ENCODE measurements around the gene MYO6.
A peak's percentile ranks its signal among the peaks of the same experiment; 100 is the strongest.

The MYO6 gene

DNA sequence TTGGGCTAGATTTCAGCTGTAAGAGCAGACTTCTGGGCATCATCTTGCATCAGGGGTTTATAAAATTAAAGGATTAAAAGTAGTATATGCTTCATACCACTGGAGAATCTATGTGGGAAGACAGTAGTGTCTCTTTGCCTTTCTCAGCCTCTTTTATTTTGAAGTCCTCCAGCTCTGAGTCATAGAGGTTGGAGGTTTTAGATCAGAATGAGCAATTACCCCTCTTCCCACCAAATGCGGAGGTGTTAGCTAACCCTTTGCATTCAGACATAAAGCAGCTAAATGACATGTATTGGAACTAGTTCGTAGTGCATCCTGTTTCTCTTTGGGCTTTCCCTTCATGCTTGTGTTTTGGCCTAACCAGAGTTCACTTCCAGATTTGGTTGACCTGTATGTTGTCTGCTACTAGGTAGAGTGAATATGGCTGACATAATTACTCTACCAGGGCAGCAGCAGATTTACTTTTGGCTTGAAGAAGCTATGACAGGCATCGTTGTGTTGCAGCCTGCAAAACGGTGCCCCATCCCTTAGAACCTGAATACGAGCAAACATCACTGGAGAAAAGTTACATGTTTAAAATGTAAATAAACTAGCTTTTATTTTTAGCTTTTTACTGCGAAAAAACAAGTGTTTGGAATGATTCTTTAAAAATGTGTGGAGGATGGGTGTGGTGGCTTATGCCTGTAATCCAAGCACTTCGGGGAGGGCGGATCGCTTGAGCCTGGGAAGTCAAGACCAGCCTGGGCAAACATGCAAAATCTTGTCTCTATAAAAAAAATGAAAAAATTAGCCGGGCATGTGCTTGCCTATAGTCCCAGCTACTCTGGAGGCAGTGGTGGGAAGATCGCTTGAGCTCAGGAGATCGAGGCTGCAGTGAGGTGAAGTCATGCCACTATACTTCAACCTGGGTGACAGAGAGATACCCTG is 82.2 kb downstream of the MYO6 start:
- DNase-seq = peak; percentile 70

DNA sequence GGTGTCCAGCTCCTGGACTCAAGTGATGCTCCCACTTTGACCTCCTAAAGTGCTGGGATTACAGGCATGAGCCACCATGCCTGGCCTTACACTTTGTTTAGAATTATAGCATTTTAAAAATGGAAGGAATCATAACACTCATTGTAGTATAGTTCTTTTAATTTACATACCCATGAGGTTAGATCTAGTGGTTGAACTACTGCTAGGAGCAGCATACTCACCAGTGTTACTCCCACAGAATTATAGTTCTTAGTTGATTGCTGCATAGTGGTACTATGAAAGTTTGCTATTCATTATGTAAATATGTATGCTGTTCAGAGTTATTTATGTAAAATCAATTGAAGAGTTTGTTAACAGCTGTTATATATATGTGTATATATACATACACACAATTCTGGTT is 85.4 kb downstream of the MYO6 start:
- no peak for DNase-seq

DNA sequence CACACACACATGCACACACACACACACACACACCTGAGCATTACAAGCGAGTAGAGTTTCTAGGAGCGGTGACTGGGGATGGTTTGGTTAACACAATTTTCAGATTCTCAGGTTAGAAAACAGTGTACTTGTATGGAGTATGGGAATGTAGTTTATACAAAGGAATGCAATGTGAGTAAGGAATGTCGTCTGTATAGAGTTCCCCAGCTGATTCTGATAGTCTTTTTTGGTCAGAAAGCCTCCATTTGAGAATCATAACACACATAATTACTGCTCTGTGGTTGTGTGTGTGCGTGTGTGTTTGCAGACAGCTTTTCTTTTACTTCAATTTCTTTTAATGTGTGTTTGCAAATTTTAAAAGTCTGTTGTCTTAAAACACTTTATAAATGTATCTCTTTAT is 93.2 kb downstream of the MYO6 start:
- DNase-seq = peak; percentile 46

DNA sequence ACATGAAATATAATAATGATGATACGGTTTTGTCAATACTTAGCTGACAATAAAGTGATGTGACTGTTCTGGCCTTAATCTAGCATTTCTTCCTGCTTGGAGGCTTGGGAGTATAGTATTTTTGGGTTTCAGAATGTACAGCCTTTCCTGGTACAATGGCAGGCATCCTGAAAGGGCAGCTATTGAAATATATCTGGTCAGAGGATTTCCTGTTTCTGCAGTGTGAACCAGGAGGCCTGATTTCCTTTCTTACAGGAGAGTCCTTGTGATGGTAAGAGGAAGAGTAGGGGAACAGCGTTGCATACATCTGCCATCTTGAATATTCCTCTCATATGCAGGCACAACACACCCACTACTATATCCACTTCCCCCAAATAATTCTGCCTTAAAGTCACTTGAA is 93.7 kb downstream of the MYO6 start:
- DNase-seq = no peak

DNA sequence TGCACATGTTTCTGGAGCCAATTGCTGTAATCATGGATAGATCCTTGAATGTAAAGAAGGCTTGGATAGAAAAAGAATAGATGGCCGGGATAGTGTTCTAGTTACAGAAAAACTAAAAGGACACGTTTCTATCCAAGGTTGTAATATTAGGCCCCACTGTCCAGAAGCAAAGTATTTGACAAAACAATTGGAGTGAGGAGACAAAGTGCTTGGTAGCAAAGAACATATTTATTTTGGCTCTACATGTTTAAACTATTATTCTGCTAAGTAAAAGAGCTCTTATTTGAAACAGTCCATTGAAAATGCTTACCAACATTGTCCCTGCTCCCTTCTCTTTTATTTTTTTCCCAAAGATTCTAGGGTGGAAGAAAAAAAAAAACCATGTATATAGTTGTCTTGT is 94.4 kb downstream of the MYO6 start:
- DNase-seq = no peak

DNA sequence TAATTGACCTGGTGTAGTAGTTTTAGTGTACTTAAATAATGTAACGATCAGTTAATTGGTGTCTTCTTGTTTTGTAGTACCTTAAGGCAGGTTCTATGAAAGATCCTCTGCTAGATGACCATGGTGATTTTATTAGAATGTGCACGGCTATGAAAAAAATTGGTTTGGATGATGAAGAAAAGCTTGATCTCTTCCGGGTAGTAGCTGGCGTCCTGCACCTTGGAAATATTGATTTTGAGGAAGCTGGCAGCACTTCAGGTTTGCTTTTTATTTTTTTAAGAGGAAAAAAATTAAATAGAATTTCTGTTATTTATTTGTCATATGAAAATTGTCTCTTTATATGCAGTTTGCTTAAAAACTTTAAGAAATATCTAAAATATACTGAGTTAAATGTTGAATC is 99.2 kb downstream of the MYO6 start:
- no peak for DNase-seq

DNA sequence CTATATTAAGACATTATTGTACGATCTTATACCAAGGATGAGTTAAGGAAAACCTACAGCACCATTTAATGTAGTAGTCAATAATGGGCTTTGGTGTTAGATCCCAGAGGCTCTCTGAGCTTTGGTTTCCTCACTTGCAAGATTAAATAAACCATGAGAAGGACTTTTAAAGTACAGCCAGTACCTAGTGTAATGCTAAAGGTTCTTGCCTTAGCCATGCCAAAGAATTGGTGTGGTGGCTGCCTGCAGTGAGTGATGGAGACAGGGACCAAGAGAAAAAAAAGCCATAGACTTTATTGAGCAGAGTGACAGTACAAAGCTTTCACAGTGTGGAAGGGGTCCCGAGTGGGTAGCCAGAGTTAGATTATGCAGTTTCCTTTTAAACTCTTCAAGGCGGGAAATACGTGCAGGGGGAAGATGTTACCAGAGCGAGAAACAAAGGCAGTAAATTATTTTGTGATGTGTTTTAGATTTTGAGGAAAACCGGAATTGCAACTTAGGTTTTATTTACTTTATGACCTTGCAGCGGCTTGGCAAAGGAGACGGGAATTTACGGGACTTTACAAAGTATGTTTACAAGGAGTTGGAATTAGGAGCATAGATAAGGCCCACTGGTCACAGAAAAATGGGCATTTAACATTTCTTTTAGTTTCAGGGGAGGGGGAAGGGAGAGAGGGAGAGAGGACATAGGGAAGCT is 100.4 kb downstream of the MYO6 start:
- DNase-seq = no peak

DNA sequence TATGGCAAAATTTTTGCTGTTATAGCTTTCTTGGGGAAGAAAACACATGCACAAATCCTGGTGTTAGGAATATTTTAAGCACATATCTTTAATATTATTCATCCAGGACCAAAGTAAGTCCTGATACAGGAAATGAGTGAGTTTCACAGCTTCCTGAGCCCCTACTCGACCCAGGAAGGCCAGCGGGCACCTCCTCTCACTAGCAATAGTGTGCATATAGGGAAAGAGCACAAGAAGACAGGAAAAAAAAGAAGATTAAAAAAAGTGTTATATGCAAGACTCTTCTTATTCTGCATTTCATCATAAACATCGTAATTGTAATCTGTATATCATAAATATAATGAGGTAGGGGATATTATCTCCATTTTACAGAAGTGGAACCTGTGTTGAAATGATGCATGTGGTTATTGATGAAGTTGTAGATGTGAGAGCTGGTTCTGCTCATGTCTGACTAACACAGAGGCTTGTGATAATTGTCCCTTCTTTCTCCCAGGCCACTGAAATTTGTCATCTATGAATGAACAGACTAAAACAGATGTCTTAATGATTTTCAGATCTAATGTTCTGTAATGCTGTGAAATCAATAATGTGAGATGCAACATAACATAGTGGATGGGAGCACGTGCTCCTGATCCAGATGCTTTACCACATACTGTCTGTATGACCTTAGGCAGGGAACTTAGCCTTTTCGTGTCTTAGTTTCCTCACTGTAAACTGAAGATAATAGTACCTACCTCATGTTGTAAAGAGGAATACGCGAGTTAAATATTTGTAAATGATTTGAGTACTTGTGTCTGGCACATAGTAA is 101.2 kb downstream of the MYO6 start:
- peak; percentile 15 for DNase-seq

DNA sequence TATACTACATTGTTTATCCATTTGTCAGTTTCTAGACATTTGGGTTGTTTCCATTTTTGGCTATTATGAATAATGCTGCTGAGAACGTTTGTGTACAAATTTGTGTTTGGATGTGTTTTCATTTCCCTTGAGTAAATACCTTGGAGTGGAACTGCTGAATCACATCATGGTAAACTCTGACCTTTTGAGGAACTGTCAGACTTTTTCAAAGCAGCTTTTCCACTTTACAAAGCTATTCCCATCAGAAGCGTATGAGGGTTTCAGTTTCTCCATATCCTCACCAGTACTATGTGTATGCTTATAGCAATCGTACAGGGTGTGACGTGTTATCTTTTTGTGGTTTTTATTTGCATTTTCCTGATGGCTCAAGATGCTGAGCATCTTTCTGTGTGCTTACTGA is 103.7 kb downstream of the MYO6 start:
- DNase-seq = no peak

DNA sequence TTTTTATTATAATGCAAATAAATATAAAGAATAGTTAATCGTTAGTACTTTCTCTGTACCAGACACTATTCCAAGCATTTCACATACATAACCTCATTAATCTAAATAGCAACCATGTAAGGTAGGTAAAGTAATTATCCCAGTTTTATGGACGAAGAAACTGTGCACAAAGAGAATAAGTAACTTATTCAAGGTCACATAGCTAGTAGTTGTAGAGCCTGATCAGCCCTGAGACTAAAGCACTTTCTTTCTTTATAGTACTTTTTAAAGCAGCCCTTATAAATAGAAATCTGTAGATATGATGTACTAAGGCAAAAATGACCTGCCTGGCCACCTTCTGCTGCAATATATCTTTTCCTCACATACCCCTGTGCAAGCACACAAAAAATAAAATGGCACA is 104.8 kb downstream of the MYO6 start:
- DNase-seq = no peak

DNA sequence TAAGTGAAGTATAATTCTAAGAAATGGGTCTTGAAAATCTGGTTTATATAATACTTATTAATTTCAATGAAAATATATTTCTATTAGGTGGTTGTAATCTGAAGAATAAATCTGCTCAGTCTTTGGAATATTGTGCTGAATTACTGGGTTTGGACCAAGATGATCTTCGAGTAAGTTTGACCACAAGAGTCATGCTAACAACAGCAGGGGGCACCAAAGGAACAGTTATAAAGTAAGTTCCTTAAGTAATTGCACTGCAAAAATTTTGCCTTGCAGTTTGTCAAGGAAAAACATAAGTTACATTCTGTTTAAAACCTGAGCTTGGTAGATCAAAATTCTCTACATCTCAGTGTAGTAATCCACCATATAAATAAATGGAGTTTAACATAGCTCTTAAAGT is 106.0 kb downstream of the MYO6 start:
- DNase-seq = peak; percentile 59

DNA sequence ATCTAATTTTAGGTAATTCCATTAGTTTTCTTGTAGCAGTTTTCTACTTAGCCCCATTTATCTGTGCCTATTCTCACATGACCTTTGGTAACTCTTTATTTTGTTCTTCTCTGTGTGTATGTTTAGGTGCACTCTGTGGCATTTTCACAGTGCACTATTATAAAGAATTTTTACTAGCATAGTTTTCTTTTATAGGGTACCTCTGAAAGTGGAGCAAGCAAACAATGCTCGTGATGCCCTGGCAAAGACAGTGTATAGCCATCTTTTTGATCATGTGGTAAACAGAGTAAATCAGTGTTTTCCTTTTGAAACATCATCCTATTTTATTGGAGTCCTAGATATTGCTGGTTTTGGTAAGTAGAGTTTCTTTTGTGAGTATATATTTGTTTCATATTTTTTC is 107.9 kb downstream of the MYO6 start:
- DNase-seq = no peak

DNA sequence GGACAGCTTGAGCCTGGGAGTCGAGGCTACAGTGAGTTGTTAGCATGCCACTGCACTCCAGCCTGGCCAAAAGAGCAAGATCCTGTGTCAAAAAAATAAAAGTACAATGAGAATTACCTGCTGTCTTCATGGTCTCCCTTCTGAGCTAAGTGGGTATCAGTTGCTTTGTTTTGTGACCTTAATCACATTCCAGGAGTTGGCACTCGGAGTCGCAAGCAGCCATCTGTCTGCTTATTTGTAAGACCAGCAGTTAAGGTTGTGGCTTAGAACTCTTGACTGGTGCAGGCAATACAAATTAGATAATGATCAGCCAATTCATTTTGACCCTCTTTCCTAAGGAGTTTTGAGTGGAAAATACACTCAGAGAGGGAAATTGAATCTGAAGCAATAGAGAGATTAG is 114.0 kb downstream of the MYO6 start:
- DNase-seq = no peak

DNA sequence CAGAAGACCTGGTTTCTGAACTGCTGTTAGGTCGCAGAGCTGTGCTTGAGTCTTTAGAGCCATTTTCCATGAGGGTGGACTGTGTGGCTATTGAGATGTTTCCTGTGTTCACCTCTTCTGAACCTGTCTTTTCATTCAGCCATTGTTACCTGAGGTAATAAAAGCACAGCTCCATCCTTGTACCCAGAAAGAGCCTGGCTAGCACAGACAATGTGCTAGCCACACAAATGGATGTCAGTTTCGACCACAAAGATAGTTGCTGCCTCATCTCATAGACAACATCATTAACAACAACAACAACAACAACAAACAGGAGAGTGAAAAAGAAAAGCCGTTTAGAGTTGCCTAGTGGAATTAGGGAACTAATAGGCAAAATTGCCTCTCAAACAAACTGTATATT is 114.7 kb downstream of the MYO6 start:
- DNase-seq = no peak

DNA sequence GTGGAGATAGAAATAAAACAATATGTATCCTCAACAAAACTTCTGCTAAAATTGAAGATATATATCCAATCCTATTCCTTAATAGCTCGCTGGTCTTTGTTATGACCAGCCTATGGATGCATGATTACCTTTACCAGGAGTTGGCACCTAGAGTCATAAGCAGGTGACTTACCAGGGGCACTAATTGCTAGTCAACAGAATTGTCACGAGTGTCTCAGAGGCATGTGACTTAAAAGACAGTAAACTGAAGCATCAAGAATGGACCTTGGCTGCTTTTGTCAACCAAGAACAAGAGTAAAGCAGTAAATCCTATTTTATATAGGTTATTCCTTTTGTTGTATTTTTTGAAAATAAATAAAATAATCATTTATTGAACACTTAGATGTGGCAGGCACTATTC is 115.4 kb downstream of the MYO6 start:
- DNase-seq = no peak

DNA sequence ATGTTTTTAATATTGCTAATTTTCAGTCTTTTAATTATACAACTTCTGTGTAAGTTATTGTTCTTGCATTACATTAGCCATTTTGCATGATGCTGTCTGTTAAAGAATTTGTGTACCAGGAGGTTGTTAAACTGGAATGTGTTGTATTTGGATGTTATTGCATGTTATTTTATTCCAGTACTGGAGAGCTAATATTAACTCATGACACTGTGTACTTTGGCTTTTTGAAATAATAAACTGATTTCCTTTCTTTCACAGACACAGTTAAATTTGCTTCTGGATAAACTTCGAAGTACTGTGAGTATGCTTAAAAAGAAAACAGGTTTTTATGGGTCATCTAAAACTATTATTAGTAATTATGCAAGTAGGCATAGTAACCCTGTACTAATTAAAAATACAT is 121.3 kb downstream of the MYO6 start:
- DNase-seq = no peak

DNA sequence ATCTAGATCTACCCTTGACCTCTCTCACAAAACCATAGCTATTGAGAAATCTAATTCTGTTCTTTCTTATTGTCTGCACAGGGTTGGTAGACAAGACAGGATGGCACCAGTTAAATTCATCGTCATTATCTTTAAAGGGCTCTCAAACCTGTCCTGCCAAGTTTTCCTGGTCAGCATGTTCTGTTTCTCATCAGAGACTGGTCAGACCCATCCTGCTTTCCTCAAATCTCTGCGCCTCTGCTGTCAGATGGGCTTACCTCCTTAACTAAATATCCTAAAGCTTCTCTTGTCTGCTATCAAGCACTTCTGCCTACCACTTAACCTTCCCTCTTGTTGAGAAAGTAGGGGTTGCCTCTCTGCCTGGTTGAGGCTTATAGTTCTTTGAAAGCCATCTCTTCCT is 125.2 kb downstream of the MYO6 start:
- DNase-seq = no peak

DNA sequence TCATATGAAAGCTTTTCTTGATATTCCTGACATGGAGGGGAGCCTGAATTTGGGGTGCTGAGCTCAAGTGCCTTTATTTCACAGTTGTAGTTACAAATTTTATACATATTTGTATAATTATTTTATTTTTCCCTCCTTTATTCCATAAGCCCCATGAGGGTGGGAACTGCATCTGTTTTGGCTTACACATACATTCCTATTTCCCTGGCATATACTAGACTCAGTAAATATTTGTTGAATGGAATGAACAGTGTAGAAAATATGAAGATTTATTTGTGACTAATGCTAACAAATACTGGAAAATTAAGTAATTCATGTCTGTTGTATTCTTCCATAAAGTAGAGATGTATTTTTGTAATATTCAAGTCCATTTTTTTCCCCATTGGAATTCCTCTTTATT is 127.1 kb downstream of the MYO6 start:
- no peak for DNase-seq

DNA sequence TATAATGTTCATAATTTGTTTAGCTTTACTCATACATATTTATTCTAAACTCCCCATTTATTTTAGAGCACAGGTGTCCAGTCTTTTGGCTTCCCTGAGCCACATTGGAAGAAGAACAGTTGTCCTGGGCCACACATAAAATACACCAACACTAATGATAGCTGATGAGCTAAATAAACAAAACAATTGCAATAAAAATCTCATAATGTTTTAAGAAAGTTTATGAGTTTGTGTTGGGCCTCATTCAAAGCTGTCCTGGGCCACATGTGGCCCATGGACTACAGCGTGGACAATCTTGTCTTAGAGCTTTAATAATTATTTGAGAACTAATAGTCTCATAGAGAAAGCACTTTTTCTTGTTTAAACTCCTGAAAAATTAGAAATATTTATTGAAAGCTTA is 131.3 kb downstream of the MYO6 start:
- no peak for DNase-seq

DNA sequence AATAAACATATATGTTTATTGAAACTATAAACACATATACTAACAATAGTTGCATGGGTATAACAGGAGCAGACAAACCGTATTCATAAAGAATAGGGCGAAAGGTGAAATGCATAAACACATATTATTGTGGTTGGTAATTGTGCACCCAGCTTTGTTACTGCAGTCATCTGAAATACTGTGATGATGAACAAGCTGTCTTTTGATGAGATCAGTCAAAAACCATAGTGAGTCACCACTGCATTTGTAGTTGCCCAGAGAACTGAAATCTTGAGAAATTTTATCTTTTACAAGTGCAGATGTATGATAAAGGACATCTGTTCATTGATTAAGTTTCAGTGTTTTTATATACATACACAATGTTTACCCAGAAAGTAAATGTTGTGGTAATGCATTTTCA is 133.7 kb downstream of the MYO6 start:
- DNase-seq = peak; percentile 57

DNA sequence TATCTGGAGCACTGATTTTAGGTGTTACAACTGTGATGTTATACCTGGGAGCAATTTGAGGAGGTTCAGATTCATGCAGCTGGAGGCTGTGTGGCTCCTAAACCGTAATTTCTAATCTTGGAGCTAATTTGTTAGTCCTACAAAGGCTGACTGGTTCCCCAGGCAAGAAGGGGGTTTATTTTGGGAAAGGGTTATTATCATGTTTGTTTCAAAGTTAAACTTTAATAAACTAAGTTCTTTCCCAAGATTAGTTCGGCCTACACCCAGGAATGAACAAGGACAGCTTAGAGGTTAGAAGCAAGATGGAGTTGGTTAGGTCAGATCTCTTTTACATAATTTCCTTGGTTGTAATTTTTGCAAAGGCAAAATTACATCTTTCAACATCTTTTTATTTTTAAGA is 135.8 kb downstream of the MYO6 start:
- DNase-seq = no peak

DNA sequence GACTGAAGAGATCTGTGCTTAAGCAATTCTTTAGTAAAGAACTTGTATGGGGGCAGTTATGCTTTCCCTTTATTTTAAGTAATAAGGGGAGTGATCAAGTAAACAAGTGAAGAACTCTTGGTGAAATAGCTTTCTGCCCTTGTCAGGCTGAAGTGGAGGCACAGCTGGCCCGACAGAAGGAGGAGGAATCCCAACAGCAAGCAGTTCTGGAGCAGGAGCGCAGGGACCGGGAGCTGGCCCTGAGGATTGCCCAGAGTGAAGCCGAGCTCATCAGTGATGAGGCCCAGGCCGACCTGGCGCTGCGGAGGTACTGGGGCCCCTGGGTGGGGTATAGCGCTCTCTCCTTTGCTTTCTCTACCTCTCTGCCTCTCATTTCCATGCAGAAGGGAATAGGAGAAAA is 143.3 kb downstream of the MYO6 start:
- no peak for DNase-seq

DNA sequence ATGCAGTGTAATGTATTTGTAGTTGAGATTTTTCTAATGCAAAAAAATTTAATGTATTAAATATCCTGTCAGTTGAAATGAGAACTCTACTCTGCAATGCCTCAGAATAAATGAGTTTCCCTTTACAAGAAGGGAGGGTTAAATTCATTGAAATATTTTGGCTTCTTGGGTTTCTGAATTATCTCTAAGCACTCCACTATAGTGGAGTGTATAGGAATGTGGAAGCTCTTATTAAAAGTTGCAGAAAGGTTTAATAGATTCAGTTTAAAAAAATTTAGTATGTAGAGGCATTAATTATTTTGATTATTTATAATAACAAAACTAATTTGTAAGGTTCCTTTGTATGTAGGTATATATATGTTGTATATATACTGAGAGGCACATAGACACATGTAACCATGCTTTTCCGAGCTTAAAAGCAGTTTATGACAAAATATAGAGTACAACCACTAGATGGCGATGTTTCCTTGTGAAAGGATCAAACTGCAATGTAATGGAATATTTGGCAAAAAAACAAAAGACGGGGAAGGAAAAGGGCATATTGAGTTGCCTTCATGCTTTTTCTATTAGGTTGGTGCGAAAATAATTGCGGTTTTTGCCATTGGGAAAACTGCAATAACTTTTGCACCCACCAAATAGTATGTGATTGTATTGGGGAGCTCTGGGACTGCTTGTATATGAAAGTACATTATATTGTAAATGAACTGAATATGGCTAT is 144.2 kb downstream of the MYO6 start:
- DNase-seq = peak; percentile 76
